Measurements from ENCODE around the gene VENTX. TPM values are rescaled to one million over a fixed set of nuclear protein-coding genes. Genes with fewer than 3 reads are reported as not detected.

Gene VENTX
- total RNA-seq, 4 donors from 2014 or later, result 0.32 to 6.0 (median 2.4) TPM

DNA sequence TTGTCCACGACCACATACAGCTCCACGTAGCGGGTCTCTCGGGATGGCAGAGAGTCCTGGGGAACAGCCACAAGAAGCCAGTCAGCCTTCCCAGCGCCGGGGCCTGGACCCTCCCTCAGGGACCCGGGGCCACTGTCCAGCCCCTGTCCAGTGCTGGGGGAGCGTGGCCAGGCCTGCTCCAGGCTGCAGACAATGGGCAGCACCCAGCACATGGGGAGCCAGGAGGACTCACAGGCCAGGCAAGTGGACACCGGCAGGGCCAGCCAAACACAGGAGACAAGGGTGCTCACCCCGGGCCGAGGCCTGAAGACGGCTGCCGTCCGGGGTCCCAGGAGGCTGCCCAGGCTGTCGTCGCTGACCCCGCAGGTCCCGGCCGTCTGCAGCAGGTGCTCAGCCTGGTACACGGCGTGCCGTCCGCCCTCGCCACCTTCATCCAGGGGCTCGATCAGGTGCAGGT is 35.3 kb downstream of the VENTX start:
- TF ChIP-seq, protein P1, sequence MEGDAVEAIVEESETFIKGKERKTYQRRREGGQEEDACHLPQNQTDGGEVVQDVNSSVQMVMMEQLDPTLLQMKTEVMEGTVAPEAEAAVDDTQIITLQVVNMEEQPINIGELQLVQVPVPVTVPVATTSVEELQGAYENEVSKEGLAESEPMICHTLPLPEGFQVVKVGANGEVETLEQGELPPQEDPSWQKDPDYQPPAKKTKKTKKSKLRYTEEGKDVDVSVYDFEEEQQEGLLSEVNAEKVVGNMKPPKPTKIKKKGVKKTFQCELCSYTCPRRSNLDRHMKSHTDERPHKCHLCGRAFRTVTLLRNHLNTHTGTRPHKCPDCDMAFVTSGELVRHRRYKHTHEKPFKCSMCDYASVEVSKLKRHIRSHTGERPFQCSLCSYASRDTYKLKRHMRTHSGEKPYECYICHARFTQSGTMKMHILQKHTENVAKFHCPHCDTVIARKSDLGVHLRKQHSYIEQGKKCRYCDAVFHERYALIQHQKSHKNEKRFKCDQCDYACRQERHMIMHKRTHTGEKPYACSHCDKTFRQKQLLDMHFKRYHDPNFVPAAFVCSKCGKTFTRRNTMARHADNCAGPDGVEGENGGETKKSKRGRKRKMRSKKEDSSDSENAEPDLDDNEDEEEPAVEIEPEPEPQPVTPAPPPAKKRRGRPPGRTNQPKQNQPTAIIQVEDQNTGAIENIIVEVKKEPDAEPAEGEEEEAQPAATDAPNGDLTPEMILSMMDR (IDR thresholded peaks at IDR 0.05), result no peak
- DNase-seq (ENCODE audit: low spot score) (no peak), ATAC-seq (ENCODE audit: low FRiP score) (no peak)

DNA sequence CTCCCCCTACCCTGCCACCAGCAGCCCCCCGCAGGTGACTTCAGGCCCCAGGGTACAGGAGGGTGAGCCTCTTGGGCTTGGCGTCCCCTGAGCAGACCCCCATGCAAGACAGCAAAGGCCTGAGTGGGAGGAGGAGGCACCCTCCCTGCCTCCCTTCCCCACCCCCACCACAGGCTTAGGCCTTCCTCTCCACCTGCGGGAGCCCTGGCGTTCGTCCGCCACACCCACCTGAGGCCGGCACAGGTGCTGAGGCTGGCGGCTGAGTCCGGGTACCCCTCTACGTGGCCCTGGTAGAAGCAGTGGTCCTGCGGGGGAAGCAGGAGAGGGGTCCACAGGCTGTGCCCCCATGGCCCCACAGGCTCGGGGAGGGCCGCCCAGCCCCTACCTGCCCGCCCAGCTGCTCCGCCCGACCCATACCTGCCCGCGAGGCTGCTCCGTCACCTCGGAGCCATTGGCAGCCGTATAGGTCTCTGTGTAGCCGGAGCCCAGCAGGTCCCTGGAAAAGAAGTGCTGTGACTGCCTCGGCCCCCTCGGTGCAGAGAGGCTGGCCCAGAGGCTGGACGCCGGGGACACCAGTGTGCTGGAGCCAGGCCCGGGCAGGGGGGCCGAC is 36.0 kb downstream of the VENTX start:
- TF ChIP-seq, protein P1 (IDR thresholded peaks at IDR 0.05), result no peak
- DNase-seq (ENCODE audit: low spot score) (no peak), ATAC-seq (ENCODE audit: low FRiP score) (no peak)

DNA sequence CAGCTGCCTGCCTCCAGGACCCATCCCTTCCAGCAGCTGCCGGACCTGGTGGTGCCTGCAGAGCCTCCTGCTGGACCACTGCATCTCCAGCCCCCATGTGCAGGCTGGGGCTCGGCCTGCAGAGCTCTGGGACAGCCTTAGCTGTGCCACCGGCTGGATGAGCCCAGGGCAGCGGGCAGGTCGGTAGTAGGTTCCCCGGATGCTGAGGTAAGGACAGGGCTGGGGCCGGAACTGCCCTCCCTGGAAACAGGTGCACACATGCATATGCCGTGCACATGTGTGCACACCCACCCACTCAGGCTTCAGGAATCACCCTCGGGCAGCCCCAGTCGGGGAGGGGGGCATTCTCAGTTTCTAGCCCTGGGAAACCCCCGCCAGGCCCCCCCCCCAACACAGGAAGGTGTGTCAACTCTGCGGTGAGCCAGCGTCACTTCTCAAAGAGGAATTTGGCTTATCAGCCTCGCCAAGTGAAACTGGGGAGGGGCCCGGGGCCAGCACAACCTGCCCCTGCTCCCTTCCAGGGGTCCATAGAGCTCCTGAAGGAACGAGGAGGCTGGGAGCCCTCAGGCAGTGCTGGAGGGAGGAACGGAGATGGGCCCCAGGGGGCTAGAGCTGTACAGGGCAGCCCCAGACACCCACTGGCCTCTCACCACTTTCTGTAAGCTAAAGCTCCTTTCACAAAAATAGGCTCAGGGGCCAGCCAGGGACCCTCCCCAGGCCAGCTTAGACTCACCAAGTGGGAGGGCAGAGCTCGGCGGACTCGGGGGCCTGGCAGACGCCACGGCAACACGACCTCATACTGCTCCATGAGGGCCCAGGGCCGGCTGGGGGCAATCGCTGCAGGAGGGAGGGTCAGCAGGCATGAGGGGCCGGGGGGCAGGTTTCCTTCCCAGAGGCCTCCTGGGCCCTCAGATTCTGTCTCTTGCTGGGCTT is 37.4 kb downstream of the VENTX start:
- ATAC-seq (ENCODE audit: low FRiP score), result no peak
- no peak for DNase-seq (ENCODE audit: low spot score)
- TF ChIP-seq, protein P1 (IDR thresholded peaks at IDR 0.05), result no peak

DNA sequence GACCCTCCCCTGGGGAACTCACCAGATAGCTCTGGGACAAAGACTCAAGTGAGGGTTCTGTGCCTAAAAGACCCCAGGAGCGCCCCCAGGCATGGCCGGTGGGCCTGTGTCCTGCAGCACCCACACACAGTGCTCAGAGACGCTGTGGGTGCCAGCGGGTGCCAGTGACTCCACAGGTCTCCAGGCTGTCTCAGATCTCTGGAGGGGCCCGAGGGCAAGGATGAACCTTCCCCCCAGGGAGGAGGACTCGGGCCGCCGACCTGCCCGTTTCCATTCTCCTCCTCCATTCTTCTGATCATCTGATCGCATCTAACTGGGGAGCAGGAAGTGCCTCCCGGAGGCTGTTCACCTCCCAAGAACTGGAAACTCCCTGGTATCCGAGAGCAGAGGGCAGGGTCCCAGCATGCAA is 38.0 kb downstream of the VENTX start:
- TF ChIP-seq, protein P1 (IDR thresholded peaks at IDR 0.05), result no peak
- no peak for ATAC-seq (ENCODE audit: low FRiP score)
- no peak for DNase-seq (ENCODE audit: low spot score)

DNA sequence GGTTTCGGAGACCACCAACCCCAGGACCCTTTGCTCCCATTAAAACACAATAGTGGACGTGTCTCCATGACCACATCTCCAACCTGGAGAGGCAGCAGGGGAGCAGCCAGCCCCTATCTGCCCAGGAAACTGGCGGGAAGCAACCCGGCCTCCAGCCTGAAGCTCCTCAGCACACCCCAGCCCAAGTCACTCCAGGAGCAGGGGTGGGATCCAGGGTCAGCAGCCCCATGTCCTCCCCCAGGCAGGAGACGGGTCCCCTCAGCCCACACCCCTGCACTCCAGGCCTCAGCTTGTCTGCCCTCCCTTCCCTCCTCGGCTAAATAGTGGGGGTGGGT is 38.4 kb downstream of the VENTX start:
- DNase-seq (ENCODE audit: low spot score) (no peak), ATAC-seq (ENCODE audit: low FRiP score) (no peak)
- TF ChIP-seq, protein P1 (IDR thresholded peaks at IDR 0.05), result no peak

DNA sequence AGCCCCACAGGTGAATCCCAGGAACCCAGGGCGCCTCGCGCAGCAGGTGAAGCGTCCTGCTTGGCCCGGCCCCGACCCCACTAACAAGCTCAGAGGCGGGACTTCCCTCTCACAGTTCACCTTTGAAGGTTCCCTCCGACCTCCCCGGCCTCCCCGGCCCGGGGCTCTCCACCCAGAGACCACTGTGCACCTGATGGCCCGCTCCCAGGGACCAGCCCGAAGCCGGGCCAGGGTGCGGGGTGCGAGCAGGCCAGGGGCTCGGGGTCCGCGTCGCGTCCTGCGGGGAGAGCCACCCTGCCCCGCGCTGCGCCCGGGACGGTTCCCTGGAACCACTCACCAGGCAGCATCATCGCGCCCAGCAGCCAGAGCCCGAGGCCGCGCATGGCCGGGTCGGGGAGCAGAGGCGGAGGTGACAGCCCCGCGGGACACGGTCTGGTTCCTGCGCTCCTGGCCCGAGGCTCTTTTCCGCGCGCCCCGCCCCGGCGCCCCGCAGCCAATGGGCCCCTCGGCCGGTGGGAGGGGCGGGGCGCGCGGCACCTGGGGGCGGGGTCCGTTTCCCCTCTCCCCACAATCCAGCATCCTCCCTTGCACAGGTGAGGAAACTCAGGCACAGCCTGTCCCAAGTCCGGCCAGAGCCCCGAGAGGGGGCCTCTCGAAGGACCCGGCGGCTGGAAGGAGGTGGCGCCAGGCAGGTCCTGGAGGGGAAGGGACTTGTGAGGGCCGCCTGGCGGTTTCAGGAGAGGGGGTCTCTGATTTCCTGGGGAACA is 39.0 kb downstream of the VENTX start, which contains the start of gene ADAM8:
TSS of gene ADAM8 (minus strand) at position 434 of the 767 bp plus-strand sequence. CDS start at position 383, 51 bp downstream.
- ATAC-seq (ENCODE audit: low FRiP score) (no peak), DNase-seq (ENCODE audit: low spot score) (no peak)
- TF ChIP-seq, protein P1 (IDR thresholded peaks at IDR 0.05), result no peak

All from omental fat pad (tissue), 4 donors.